Parathyroid adenoma (tissue), 2 donors: ENCODE results near the gene OCA2.

Experiments used
- H2AFZ ChIP-seq: fragments of 300-600 bp; sonication (generic); one replicate; pipeline ENCODE4 v1.7.0; 2017; ENCODE audit warnings: antibody characterized with exemption, mild to moderate bottlenecking
- H3K27ac ChIP-seq: fragments of 300-600 bp; sonication (generic); one replicate; pipeline ENCODE4 v1.7.0; 2017
- H3K27me3 ChIP-seq: fragments of 300-600 bp; sonication (generic); one replicate; pipeline ENCODE4 v1.7.0; 2017; ENCODE audit warnings: low read length; ENCODE audit not compliant: control insufficient read depth, insufficient read depth
- H3K36me3 ChIP-seq: fragments of 300-600 bp; sonication (generic); one replicate; pipeline ENCODE4 v1.7.0; 2017; ENCODE audit warnings: low read length; ENCODE audit not compliant: control insufficient read depth, insufficient read depth
- H3K4me1 ChIP-seq: fragments of 300-600 bp; sonication (generic); one replicate; pipeline ENCODE4 v1.7.0; 2017; ENCODE audit warnings: control low read depth
- H3K4me2 ChIP-seq: fragments of 300-600 bp; sonication (generic); one replicate; pipeline ENCODE4 v1.7.0; 2017; ENCODE audit warnings: low read length
- H3K4me3 ChIP-seq: fragments of 300-600 bp; sonication (generic); one replicate; pipeline ENCODE4 v1.7.0; 2017; ENCODE audit warnings: low read depth, low read length
- H3K79me2 ChIP-seq: fragments of 300-600 bp; sonication (generic); one replicate; pipeline ENCODE4 v1.7.0; 2017; ENCODE audit warnings: control low read depth
- H3K9ac ChIP-seq: fragments of 300-600 bp; sonication (generic); one replicate; pipeline ENCODE4 v1.7.0; 2017; ENCODE audit warnings: mild to moderate bottlenecking
- H3K9me3 ChIP-seq: fragments of 300-600 bp; sonication (generic); one replicate; pipeline ENCODE4 v1.7.0; 2017; ENCODE audit warnings: low read length; ENCODE audit not compliant: control insufficient read depth
- CTCF ChIP-seq: fragments of 300-600 bp; sonication (generic); IDR thresholded peaks from one replicate; pipeline ENCODE4 v1.7.0; 2017; ENCODE audit warnings: antibody characterized with exemption, mild to moderate bottlenecking
- donor health status: primary hyperparathyroidism.

OCA2 gene

GRCh38 chr15:28112962-28113361 lies 13.8 kb upstream of the OCA2 start:
- Histone ChIP-seq H3K79me2 (no peaks in the 10 kb centered on the region), H3K4me1 (no peaks in the 10 kb centered on the region), H3K4me2 (no peak overlapping the region), H3K9me3 (no peaks in the 10 kb centered on the region), H3K9ac (no peak overlapping the region), H2AFZ (no peak overlapping the region), H3K4me3 (no peak overlapping the region), H3K27me3 (no peaks in the 10 kb centered on the region), H3K36me3 (no peaks in the 10 kb centered on the region), H3K27ac (no peak overlapping the region)
- TF ChIP-seq CTCF: no peak

GRCh38 chr15:28112101-28112760 lies 13.1 kb upstream of the OCA2 start:
- Histone ChIP-seq H3K4me3 (no peak overlapping the region), H3K36me3 (no peaks in the 10 kb centered on the region), H3K9me3 (no peaks in the 10 kb centered on the region), H2AFZ (no peak overlapping the region), H3K27me3 (no peaks in the 10 kb centered on the region), H3K9ac (no peak overlapping the region), H3K4me2 (no peak overlapping the region), H3K79me2 (no peaks in the 10 kb centered on the region), H3K27ac (no peak overlapping the region), H3K4me1 (no peaks in the 10 kb centered on the region)
- no peak for TF ChIP-seq CTCF

DNA sequence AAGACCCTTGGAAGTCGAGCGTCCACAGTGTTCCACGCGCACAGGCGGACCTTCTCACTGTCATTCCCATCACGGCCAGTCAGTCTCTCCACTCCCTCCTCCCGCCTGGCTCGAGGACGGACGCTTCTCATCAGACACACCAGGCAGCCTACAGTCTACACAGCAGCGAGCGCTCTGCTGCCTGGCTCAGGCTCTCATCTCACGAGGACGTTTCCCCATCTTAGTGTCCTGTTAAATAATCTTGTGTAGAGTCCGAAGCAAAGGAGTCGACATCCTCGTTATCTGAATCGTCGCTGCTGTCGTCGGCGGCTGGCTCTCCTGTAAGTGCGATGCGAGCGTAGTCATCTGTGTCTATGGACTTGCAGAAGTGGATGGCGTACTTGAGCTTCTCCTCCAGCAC lies 12.4 kb upstream of the OCA2 start:
- H3K9me3 ChIP-seq: no peaks in the 10 kb centered on the region
- H3K4me1 ChIP-seq: no peaks in the 10 kb centered on the region
- H2AFZ ChIP-seq: no peak overlapping the region
- H3K27ac ChIP-seq: no peak overlapping the region
- no peaks in the 10 kb centered on the region for H3K79me2 ChIP-seq
- TF ChIP-seq CTCF: no peak
- H3K4me3 ChIP-seq: no peak overlapping the region
- no peak overlapping the region for H3K9ac ChIP-seq
- no peak overlapping the region for H3K4me2 ChIP-seq
- H3K27me3 ChIP-seq: no peaks in the 10 kb centered on the region
- H3K36me3 ChIP-seq: no peaks in the 10 kb centered on the region

DNA sequence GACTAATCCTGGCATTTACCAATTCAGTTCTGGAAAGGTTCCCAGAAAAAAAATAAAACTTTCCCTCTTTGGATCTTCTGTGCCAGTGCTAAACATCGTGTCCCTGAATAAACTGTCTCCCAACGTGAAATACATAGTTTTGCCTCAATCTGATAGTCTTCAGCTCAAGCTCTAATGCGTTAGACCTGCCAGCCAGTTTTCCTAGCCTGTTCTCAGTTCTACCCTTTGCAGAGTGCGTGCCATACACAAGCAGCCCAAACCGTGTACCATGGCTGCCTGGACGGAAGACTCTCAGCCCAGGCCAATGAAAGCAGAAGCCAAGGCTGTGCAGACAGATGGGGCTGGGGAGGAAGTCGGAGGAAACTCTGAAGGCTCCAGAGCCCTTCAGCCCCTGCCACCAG lies 11.4 kb upstream of the OCA2 start:
- Histone ChIP-seq H3K9me3 (no peaks in the 10 kb centered on the region), H3K9ac (no peak overlapping the region), H3K4me3 (no peak overlapping the region), H3K4me2 (no peak overlapping the region), H3K4me1 (no peaks in the 10 kb centered on the region), H3K27me3 (no peaks in the 10 kb centered on the region), H3K36me3 (no peaks in the 10 kb centered on the region), H3K27ac (no peak overlapping the region), H3K79me2 (no peaks in the 10 kb centered on the region), H2AFZ (no peak overlapping the region)
- TF ChIP-seq CTCF: no peak
